ENCODE measurements around the gene NMRK1.

DNA sequence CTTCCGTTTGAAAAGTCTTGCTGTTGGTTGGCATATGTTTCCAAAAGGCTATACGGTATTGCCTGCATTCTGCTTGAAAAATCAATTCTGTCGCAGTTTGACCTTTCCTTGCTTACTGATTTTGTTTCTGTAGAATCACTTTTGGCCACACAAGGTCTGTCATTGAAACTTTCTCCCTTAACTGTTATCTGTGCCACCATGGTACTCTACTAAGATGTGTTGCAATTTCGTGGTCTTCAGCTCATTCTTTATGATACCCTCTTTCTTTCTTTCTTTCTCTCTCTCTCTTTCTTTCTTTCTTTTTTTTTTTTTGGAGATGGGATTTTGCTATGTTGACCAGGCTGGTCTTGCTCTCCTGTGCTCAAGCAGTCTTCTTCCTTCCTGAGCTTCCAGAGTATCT, 4.8 kb upstream of the NMRK1 start:
- TF ChIP-seq, protein P1, sequence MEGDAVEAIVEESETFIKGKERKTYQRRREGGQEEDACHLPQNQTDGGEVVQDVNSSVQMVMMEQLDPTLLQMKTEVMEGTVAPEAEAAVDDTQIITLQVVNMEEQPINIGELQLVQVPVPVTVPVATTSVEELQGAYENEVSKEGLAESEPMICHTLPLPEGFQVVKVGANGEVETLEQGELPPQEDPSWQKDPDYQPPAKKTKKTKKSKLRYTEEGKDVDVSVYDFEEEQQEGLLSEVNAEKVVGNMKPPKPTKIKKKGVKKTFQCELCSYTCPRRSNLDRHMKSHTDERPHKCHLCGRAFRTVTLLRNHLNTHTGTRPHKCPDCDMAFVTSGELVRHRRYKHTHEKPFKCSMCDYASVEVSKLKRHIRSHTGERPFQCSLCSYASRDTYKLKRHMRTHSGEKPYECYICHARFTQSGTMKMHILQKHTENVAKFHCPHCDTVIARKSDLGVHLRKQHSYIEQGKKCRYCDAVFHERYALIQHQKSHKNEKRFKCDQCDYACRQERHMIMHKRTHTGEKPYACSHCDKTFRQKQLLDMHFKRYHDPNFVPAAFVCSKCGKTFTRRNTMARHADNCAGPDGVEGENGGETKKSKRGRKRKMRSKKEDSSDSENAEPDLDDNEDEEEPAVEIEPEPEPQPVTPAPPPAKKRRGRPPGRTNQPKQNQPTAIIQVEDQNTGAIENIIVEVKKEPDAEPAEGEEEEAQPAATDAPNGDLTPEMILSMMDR (IDR thresholded peaks at IDR 0.05), result no peak
- TF ChIP-seq RFX5 (IDR thresholded peaks at IDR 0.05; ENCODE audit: low read length) (no peak), EZH2phosphoT487 (IDR thresholded peaks at IDR 0.05; ENCODE audit: borderline replicate concordance, low read depth) (no peak), JUND (IDR thresholded peaks at IDR 0.05) (no peak), POLR2AphosphoS5 (IDR thresholded peaks at IDR 0.05; ENCODE audit: low read depth, low read length) (no peak), MXI1 (IDR thresholded peaks at IDR 0.05; ENCODE audit: low read depth, low read length) (no peak), EP300 (IDR thresholded peaks at IDR 0.05; ENCODE audit: borderline replicate concordance in 1 of 2, low read depth in 1 of 2, low read length in 1 of 2) (no peak), FOXM1 (IDR thresholded peaks at IDR 0.05; ENCODE audit: low read depth) (no peak), YY1 (IDR thresholded peaks at IDR 0.05; ENCODE audit: low read depth) (no peak)
- TF ChIP-seq, protein P2, sequence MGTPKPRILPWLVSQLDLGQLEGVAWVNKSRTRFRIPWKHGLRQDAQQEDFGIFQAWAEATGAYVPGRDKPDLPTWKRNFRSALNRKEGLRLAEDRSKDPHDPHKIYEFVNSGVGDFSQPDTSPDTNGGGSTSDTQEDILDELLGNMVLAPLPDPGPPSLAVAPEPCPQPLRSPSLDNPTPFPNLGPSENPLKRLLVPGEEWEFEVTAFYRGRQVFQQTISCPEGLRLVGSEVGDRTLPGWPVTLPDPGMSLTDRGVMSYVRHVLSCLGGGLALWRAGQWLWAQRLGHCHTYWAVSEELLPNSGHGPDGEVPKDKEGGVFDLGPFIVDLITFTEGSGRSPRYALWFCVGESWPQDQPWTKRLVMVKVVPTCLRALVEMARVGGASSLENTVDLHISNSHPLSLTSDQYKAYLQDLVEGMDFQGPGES (IDR thresholded peaks at IDR 0.05; ENCODE audit: low read depth, low read length), result no peak
- TF ChIP-seq, protein P3, sequence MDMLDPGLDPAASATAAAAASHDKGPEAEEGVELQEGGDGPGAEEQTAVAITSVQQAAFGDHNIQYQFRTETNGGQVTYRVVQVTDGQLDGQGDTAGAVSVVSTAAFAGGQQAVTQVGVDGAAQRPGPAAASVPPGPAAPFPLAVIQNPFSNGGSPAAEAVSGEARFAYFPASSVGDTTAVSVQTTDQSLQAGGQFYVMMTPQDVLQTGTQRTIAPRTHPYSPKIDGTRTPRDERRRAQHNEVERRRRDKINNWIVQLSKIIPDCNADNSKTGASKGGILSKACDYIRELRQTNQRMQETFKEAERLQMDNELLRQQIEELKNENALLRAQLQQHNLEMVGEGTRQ (IDR thresholded peaks at IDR 0.05; ENCODE audit: borderline replicate concordance, low read depth, low read length), result no peak
- TF ChIP-seq, protein P4, sequence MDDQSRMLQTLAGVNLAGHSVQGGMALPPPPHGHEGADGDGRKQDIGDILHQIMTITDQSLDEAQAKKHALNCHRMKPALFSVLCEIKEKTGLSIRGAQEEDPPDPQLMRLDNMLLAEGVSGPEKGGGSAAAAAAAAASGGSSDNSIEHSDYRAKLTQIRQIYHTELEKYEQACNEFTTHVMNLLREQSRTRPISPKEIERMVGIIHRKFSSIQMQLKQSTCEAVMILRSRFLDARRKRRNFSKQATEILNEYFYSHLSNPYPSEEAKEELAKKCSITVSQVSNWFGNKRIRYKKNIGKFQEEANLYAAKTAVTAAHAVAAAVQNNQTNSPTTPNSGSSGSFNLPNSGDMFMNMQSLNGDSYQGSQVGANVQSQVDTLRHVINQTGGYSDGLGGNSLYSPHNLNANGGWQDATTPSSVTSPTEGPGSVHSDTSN (IDR thresholded peaks at IDR 0.05), result no peak
